ENCODE data around the gene MYO5C. TPM values are rescaled to one million over a fixed set of nuclear protein-coding genes. Genes with fewer than 3 reads are reported as not detected.

The MYO5C gene
- total and polyA plus RNA-seq, 10 of the 15 experiments (the other 5 are each of a cell fraction or from before 2014, with no cell fraction given), result 0.29 to 1.3 (median 0.75) TPM

- ATAC-seq, result no peak
- no TSS peak for BruUV-seq (replicated peaks)
- peaks cover 9% of the 10 kb centered on the region; the same call in 1 of the 2 replicates for H3K4me1 ChIP-seq (ENCODE audit: control insufficient read depth, insufficient read depth, low read length)
- no peak overlapping the region for H3K4me2 ChIP-seq (ENCODE audit: control insufficient read depth, insufficient read depth)
- H3K79me2 ChIP-seq (ENCODE audit: control insufficient read depth, insufficient read depth, low read length), result no peaks in the 10 kb centered on the region
- FAIRE-seq, result no peak
- 49% methylated on average over 4 of the region's 4 CpGs for WGBS (ENCODE audit: insufficient coverage, insufficient replicate concordance, low lambda C conversion rate, missing lambda C conversion rate)
- no peaks in the 10 kb centered on the region for H3K9me3 ChIP-seq (replicated peaks; ENCODE audit: control insufficient read depth, insufficient read depth, low read length)
- intact Hi-C loops (cut with micrococcal nuclease; ENCODE audit: unreplicated experiment), result no loop called here
- POLR2A ChIA-PET, result no interaction called here
- RAD21 ChIA-PET (ENCODE audit: unreplicated experiment), result no interaction called here
- no peak overlapping the region for H3K4me3 ChIP-seq
- CTCF ChIA-PET, result interaction anchor here (0.6 to 10.5 kb wide), 8 partner anchors 19 to 480 kb away, joined by 3 to 191 read pairs (median 4); partner anchors contain the start of gene ARPP19
- H4K20me1 ChIP-seq (ENCODE audit: control insufficient read depth, insufficient read depth), result no peaks in the 10 kb centered on the region
- H3K27ac ChIP-seq (ENCODE audit: control insufficient read depth, insufficient read depth), result no peak overlapping the region
- no peak overlapping the region for H2AFZ ChIP-seq (ENCODE audit: control insufficient read depth, low read depth, low read length)
- H3K36me3 ChIP-seq (ENCODE audit: control insufficient read depth in 2 of 2, insufficient read depth in 2 of 2, low read length in 1 of 2), result no peaks in the 10 kb centered on the region
- H3K27me3 ChIP-seq (replicated peaks in 1 of 2; ENCODE audit: control insufficient read depth in 2 of 2, insufficient read depth in 2 of 2, low read length in 1 of 2), result no peaks in the 10 kb centered on the region
- H3K9ac ChIP-seq (ENCODE audit: control insufficient read depth, insufficient read depth, low read length), result no peak overlapping the region
- in situ Hi-C loops (cut with MboI), result loop anchor here (5.0 kb wide), 1 partner anchor 480 kb away; no protein-coding TSS in a partner anchor
- SMC1A ChIA-PET (ENCODE audit: uncharacterized antibody, unreplicated experiment), result interaction anchor here (1.0 to 10.7 kb wide), 5 partner anchors 17 to 480 kb away, joined by 3 to 143 read pairs (median 4); no protein-coding TSS in a partner anchor
- DNase-seq (ENCODE audit: low read depth, low spot score), result no peak
- TF ChIP-seq MYC (IDR thresholded peaks at IDR 0.05; ENCODE audit: insufficient read depth, insufficient read length, insufficient replicate concordance, low read length, severe bottlenecking), result no peak
- TF ChIP-seq NKRF (conservative IDR thresholded peaks at IDR 0.05), result no peak
- TF ChIP-seq E2F8 (IDR thresholded peaks at IDR 0.05; ENCODE audit: low read depth, partially characterized antibody), result no peak
- no peak for TF ChIP-seq WRNIP1 (IDR thresholded peaks at IDR 0.05; ENCODE audit: borderline replicate concordance, low read depth, low read length)
- no peak for TF ChIP-seq HDGF (IDR thresholded peaks at IDR 0.05)
- no peak for TF ChIP-seq EZH2 (IDR thresholded peaks at IDR 0.05; ENCODE audit: borderline replicate concordance, control insufficient read depth, low read depth, low read length)
- no peak for TF ChIP-seq JUND (IDR thresholded peaks at IDR 0.05; ENCODE audit: low read depth, low read length)
- TF ChIP-seq GATAD2B (conservative IDR thresholded peaks at IDR 0.05; ENCODE audit: low read depth), result no peak
- TF ChIP-seq CEBPB (IDR thresholded peaks at IDR 0.05; ENCODE audit: borderline replicate concordance in 1 of 2, low read depth in 2 of 2, low read length in 2 of 2), result no peak
- no peak for TF ChIP-seq ZBTB33 (IDR thresholded peaks at IDR 0.05)
- TF ChIP-seq PRDM15 (CRISPR knock-in tag; IDR thresholded peaks at IDR 0.05), result no peak
- TF ChIP-seq MTA3 (IDR thresholded peaks at IDR 0.05; ENCODE audit: borderline replicate concordance, low read length), result no peak
- TF ChIP-seq STAT1 (conservative IDR thresholded peaks at IDR 0.05), result no peak
These were observed 42.8 kb downstream of the MYO5C start for GRCh38 chr15:52252781-52253180.

Data from GM12878 (cell line).